Hair follicular keratinocyte (primary cell): Measurements from ENCODE around the gene OR4N5. TPM values are rescaled to one million over a fixed set of nuclear protein-coding genes. Genes with fewer than 3 reads are reported as not detected.

ENCODE experiments used
- total RNA-seq: library from RNA; depleted of rRNA; stranded (reverse); fragments of >200 nt; gene quantifications from 2 replicates; pipeline ENCODE4 v1.2.3, GENCODE V29; 2015

OR4N5 gene
- not detected in 2 replicates for total RNA-seq

GRCh38 chr14:20138520-20138919 is at the start of gene OR4N5:
OR4N5 (plus strand) TSS chr14:20138820; CDS start chr14:20143736, 4,916 bp downstream.

DNA sequence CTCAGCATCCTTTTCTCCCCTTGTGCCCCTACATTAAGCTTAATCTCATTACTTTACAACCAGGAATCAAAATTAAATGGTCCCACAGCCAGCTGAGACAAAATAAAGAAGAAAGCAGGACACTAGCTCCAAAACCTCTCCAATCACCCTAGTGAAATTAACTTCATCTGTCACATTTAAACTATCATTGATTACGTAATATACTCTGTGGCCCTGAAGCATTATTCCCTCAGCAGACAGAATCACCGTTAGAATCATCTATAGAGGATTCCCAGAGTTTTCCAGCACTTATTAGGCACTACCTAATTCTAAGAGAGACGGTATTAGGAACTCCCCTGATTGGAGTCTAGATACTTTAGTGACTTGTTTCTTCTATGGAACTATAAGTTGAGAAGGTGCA is 28.2 kb upstream of the OR4N5 start, which contains the start of gene OR4K17:
Gene OR4K17 (plus strand): TSS at position 302 of the 400 bp plus-strand sequence. CDS start 6,761 bp downstream, outside the sequence.

DNA sequence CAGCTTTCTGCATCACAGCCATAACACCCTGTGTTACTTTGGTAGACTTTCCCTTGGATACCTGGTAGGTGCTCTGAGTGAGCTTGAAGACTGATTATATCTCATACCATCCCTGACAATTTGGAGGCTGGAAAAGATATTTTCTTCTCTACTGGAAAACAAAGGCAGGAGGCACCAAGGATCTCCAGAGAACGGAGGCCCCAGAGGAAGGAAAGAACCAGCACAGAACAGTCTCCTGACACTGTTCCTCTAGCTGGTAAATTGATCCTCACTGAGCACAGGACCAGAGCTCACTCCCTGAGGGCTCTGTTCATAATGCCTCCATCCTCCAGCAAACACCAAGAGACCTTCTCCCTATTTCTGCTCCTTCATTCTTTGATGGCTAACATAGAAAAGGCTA is 52.0 kb downstream of the OR4N5 start, which contains the start of gene OR11G2:
Gene OR11G2 (plus strand): TSS at position 301 of the 400 bp plus-strand sequence. CDS start 6,542 bp downstream, outside the sequence.

Other genes with a start within 250 kb of the OR4N5 start
- gene OR4K5, start 218.2 kb upstream of the OR4N5 start, total RNA-seq, result not detected in 2 replicates
- not detected in 2 replicates for gene OR4K1, start 207.9 kb upstream of the OR4N5 start, total RNA-seq
- gene OR4K15, start 163.2 kb upstream of the OR4N5 start, total RNA-seq, result not detected in 2 replicates
- not detected in 2 replicates for gene OR4Q2, start 136.7 kb upstream of the OR4N5 start, total RNA-seq
- not detected in 2 replicates for gene OR4K14, start 119.5 kb upstream of the OR4N5 start, total RNA-seq
- not detected in 2 replicates for gene OR4K13, start 102.8 kb upstream of the OR4N5 start, total RNA-seq
- gene OR4L1, start 78.8 kb upstream of the OR4N5 start, total RNA-seq, result not detected in 2 replicates
- not detected in 2 replicates for gene OR4K17, start 28.1 kb upstream of the OR4N5 start, total RNA-seq
- gene OR11G2, start 52.1 kb downstream of the OR4N5 start, total RNA-seq, result not detected in 2 replicates
- gene OR11H6, start 84.9 kb downstream of the OR4N5 start, total RNA-seq, result not detected in 2 replicates
- gene OR11H7, start 90.2 kb downstream of the OR4N5 start, total RNA-seq, result not detected in 2 replicates
- not detected in 2 replicates for gene OR11H4, start 100.5 kb downstream of the OR4N5 start, total RNA-seq
- gene TTC5, start 167.1 kb downstream of the OR4N5 start, total RNA-seq, result 8.6 and 11.2 TPM in 2 replicates
- gene CCNB1IP1, start 194.5 kb downstream of the OR4N5 start, total RNA-seq, result 63.8 and 83.6 TPM in 2 replicates
- 11.9 and 13.7 TPM in 2 replicates for gene PARP2, start 204.8 kb downstream of the OR4N5 start, total RNA-seq